ENCODE data around the gene TINAGL1.

Gene TINAGL1

DNA sequence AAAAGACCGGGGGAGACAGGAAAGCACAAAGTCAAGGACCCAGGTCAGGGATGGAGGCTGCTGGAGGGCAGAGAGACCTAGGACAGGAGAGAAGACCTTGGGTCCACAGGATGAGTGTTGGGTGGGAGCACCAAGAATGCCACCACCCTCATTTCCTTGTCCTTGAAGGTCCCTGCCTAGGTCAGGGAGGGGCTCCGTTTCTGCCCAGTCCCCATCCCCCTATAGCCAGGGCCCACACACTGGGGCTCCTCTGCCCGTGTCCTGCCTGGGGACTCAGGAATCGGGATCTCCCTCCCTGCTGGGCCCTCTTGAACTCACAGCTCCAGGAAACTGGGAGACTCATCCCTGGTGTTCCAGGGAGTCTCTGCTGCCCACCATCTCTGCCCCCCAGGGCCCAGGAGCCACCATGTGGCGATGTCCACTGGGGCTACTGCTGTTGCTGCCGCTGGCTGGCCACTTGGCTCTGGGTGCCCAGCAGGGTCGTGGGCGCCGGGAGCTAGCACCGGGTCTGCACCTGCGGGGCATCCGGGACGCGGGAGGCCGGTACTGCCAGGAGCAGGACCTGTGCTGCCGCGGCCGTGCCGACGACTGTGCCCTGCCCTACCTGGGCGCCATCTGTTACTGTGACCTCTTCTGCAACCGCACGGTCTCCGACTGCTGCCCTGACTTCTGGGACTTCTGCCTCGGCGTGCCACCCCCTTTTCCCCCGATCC, 584 bp downstream of the TINAGL1 start:
- peak overlapping the region; percentile 92 for H3K27ac ChIP-seq
- ChIA-PET POLR2A (ENCODE audit: low non-redundant PET) (no interaction called here), CTCF (interaction anchor here (0.7 to 1.0 kb wide), 2 partner anchors 17 to 93 kb away, joined by 3 read pairs; no protein-coding TSS in a partner anchor)
- DNase-seq (ENCODE audit: low spot score): no peak
- no peak for TF ChIP-seq CTCF (conservative IDR thresholded peaks at IDR 0.05; ENCODE audit: low read depth)

- CTCF ChIA-PET: interaction anchor here (0.7 to 1.0 kb wide), 3 partner anchors 10 to 92 kb away, joined by 3 read pairs; no protein-coding TSS in a partner anchor
These were observed 1.3 kb downstream of the TINAGL1 start for GRCh38 chr1:31577515-31578192.

DNA sequence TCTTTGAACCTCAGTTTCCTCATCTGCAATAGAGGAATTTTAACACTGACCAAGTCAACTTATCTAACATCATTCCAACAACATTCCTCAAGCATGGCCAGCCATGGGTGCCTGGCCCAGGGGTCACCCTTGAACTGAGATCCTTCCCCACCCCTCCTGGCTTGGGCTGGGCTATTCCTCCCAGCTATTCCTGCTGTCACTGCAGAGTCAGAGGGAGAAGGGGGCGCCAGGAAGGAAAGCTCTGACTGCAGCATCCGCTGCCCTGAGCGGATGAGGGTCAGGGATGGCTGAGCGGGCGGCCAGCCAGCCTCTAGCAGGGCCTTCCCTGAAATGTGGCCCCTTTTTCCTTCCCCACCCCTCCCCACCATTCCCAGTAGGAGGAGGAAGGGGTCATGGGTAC, 3.1 kb downstream of the TINAGL1 start:
- POLR2A ChIA-PET (ENCODE audit: low non-redundant PET): no interaction called here
- no peak for TF ChIP-seq CTCF (conservative IDR thresholded peaks at IDR 0.05; ENCODE audit: low read depth)
- CTCF ChIA-PET: interaction anchor here (0.9 kb wide), 1 partner anchor 395 kb away, joined by 3 read pairs; no protein-coding TSS in a partner anchor
- no peak for DNase-seq (ENCODE audit: low spot score)
- H3K27ac ChIP-seq: peak overlapping the region; percentile 41

More at GRCh38 chr1:31577515-31578192, 1.3 kb downstream of the TINAGL1 start:
- POLR2A ChIA-PET (ENCODE audit: low non-redundant PET): no interaction called here
- peak; percentile 69 for DNase-seq (ENCODE audit: low spot score)
- TF ChIP-seq CTCF (conservative IDR thresholded peaks at IDR 0.05; ENCODE audit: low read depth): no peak
- H3K27ac ChIP-seq: peak overlapping the region; percentile 92

DNA sequence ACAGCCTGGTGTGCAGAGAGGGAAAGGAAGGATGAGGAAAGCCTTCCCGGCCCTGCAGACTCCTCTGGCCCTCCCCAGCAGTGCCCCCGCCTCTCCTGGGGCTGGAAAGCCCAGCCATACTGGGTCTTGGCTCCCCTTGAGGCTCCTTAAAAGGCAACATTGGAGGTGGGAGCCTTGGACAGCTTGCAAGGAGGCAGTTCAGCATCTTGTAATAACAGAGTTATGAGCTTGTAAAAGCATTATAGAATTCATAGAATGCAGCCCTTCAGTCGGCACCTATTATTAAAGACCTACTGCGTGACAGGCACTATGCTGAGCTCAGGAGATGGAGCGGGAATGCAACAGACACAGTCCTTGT, 4.2 kb downstream of the TINAGL1 start:
- ChIA-PET CTCF (interaction anchor here (0.6 kb wide), 1 partner anchor 17 kb away, joined by 3 read pairs; no protein-coding TSS in a partner anchor), POLR2A (ENCODE audit: low non-redundant PET) (no interaction called here)
- DNase-seq (ENCODE audit: low spot score): no peak
- H3K27ac ChIP-seq: peak overlapping the region; percentile 41
- TF ChIP-seq CTCF (conservative IDR thresholded peaks at IDR 0.05; ENCODE audit: low read depth): no peak

DNA sequence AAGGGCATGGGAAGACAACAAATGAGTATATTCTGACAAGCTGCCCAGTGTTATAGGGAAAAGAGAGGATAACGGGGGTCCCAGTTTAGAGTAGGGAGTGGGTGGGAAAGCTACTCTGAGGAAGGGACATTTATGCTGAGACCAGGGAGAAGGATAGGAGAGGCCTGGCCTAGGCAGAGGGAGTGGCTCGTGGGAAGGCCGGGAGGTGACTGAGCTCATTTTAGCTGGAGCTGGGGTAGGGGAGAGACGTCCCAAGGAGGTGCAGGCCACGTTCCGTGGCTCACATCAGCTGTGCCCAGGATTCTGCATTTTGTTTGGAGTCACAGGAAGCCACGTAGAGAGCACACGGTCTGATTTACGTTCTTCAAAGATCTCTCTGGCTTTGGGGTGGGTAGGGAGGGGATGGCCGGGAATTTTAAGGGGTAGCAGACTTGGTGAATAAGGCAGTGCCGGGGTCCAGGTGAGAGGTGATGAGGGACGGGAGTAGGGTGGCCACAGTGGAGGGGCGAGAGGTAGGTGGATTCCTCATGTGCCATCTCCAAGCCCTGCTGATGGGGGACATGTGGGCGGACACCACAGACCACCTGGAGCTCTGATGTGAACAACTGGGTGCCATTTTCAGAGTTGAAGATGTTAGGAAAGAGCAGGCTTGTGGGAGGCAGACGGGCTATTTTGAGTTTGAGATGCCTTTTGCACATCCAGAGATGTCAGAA, 4.7 kb downstream of the TINAGL1 start:
- ChIA-PET POLR2A (ENCODE audit: low non-redundant PET) (no interaction called here), CTCF (interaction anchor here (0.6 to 1.0 kb wide), 2 partner anchors 18 to 182 kb away, joined by 3 to 4 read pairs; no protein-coding TSS in a partner anchor)
- H3K27ac ChIP-seq: peak overlapping the region; percentile 41
- no peak for DNase-seq (ENCODE audit: low spot score)
- no peak for TF ChIP-seq CTCF (conservative IDR thresholded peaks at IDR 0.05; ENCODE audit: low read depth)

All from RWPE1 (cell line).